Body of pancreas (tissue), 4 donors: Measurements from ENCODE around the gene SH3GL3. TPM values are rescaled to one million over a fixed set of nuclear protein-coding genes. Genes with fewer than 3 reads are reported as not detected.

Experiments
- ATAC-seq: fragments of 150-250 bp; one replicate; pipeline ENCODE4 v1.9.1; 2016
- DNase-seq, 4 donors: peaks; one replicate each; pipeline ENCODE4 v3.0.0-alpha.2; 2019
- H3K27ac ChIP-seq, 4 donors: fragments of 200-600 bp; sonication (generic); 1 replicate in 3 of 4; 2 replicates in 1 of 4; pipeline versions ENCODE4 v1.5.1 to v1.6.1; 2016 to 2019; ENCODE audit warnings: mild to moderate bottlenecking in 1 of 4, mixed read lengths in 1 of 4, moderate library complexity in 1 of 4
- H3K27me3 ChIP-seq, 2 donors: fragments of 200-600 bp; sonication (generic); one replicate each; pipeline ENCODE4 v1.6.0; 2016; ENCODE audit warnings: mild to moderate bottlenecking in 1 of 2
- H3K36me3 ChIP-seq, 2 donors: fragments of 200-600 bp; sonication (generic); replicated peaks in 1 of 2; 2 replicates each; pipeline ENCODE4 v1.5.1; 2016; ENCODE audit warnings: low read depth in 2 of 2; ENCODE audit not compliant: insufficient read depth in 1 of 2
- H3K4me1 ChIP-seq: fragments of 200-600 bp; sonication (generic); one replicate; pipeline ENCODE4 v1.6.0; 2016
- H3K4me3 ChIP-seq, 2 donors: fragments of 200-600 bp; sonication (generic); 1 replicate in 1 of 2; 2 replicates in 1 of 2; pipeline ENCODE4 v1.5.1; 2016 to 2019
- H3K9me3 ChIP-seq, 3 donors: fragments of 200-600 bp; sonication (generic); 1 replicate in 2 of 3; 2 replicates in 1 of 3; pipeline ENCODE4 v1.5.1; 2016
- CTCF ChIP-seq, 7 experiments: fragments of 450-650 bp in 4 of 7; fragments of 200-600 bp in 3 of 7; sonication (generic) in 3 of 7; IDR thresholded peaks; one replicate each; pipeline ENCODE4 v1.5.1; 2016 to 2019; ENCODE audit warnings: antibody characterized with exemption in 7 of 7
- POLR2A ChIP-seq, 3 donors: fragments of 450-650 bp; IDR thresholded peaks; one replicate each; pipeline ENCODE4 v1.6.1; 2016; ENCODE audit warnings: antibody characterized with exemption in 3 of 3, mild to moderate bottlenecking in 2 of 3
- WGBS, 2 donors: methylation state at CpG; one replicate each; pipeline ENCODE4 v1.1.5; 2017; 5-methylcytosine and 5-hydroxymethylcytosine counted together
- intact Hi-C: fragments of 100-400 bp; cut with DNase I; formaldehyde crosslinking; loops from one replicate; pipeline ENCODE4 v1.15.1; 2023
- total RNA-seq, 2 donors: library from RNA; depleted of rRNA; stranded (reverse); fragments of >200 nt; gene quantifications; one replicate each; pipeline ENCODE4 v1.1.0, GENCODE V29; 2016

Gene SH3GL3
- total RNA-seq, 2 donors from 2014 or later: 2.3 TPM; not detected in 1

GRCh38 chr15:83595191-83595590 lies 148.1 kb downstream of the SH3GL3 start:
- no peak overlapping the region for H3K4me3 ChIP-seq
- ATAC-seq: no peak
- intact Hi-C loops: no loop called here
- H3K27ac ChIP-seq: no peak overlapping the region
- WGBS, 2 donors: 53 to 55% methylated on average over 1 of the region's 1 CpG
- no peak for DNase-seq
- no peaks in the 10 kb centered on the region for H3K36me3 ChIP-seq
- H3K27me3 ChIP-seq: no peaks in the 10 kb centered on the region
- H3K9me3 ChIP-seq: no peaks in the 10 kb centered on the region
- no peaks in the 10 kb centered on the region for H3K4me1 ChIP-seq
- no peak for TF ChIP-seq CTCF (IDR thresholded peaks at IDR 0.05)

GRCh38 chr15:83598031-83598430 lies 150.9 kb downstream of the SH3GL3 start:
- no peaks in the 10 kb centered on the region for H3K27me3 ChIP-seq
- H3K4me1 ChIP-seq: no peaks in the 10 kb centered on the region
- TF ChIP-seq CTCF (IDR thresholded peaks at IDR 0.05) (no peak), POLR2A (IDR thresholded peaks at IDR 0.05) (no peak)
- intact Hi-C loops: no loop called here
- H3K9me3 ChIP-seq: no peaks in the 10 kb centered on the region
- no peak overlapping the region for H3K27ac ChIP-seq
- no peaks in the 10 kb centered on the region for H3K36me3 ChIP-seq
- no peak for ATAC-seq
- 59 to 85% methylated on average over 2 of the region's 2 CpGs for WGBS, 2 donors
- DNase-seq: no peak
- H3K4me3 ChIP-seq: no peak overlapping the region

- Histone ChIP-seq H3K36me3 (no peaks in the 10 kb centered on the region), H3K27ac (no peak overlapping the region), H3K4me1 (no peaks in the 10 kb centered on the region), H3K27me3 (no peaks in the 10 kb centered on the region), H3K9me3 (no peaks in the 10 kb centered on the region), H3K4me3 (no peak overlapping the region)
- ATAC-seq (no peak), DNase-seq (no peak)
- TF ChIP-seq CTCF (IDR thresholded peaks at IDR 0.05): no peak
- TF ChIP-seq POLR2A (IDR thresholded peaks at IDR 0.05): no peak
- 84 to 100% methylated on average over 1 to 2 of the region's 2 CpGs for WGBS, 2 donors
- intact Hi-C loops: no loop called here
Measured at GRCh38 chr15:83602021-83602420, 154.9 kb downstream of the SH3GL3 start.

- ATAC-seq: no peak
- 90 to 95% methylated on average over 1 of the region's 1 CpG for WGBS, 2 donors
- Histone ChIP-seq H3K27ac (no peak overlapping the region), H3K36me3 (no peaks in the 10 kb centered on the region), H3K4me1 (no peaks in the 10 kb centered on the region), H3K9me3 (no peaks in the 10 kb centered on the region), H3K4me3 (no peak overlapping the region), H3K27me3 (no peaks in the 10 kb centered on the region)
- no peak for TF ChIP-seq POLR2A (IDR thresholded peaks at IDR 0.05)
- TF ChIP-seq CTCF (IDR thresholded peaks at IDR 0.05): no peak
- no peak for DNase-seq
- intact Hi-C loops: no loop called here
Measured at GRCh38 chr15:83604549-83604948, 157.4 kb downstream of the SH3GL3 start.

GRCh38 chr15:83605111-83605945 lies 158.2 kb downstream of the SH3GL3 start:
- WGBS, 2 donors: 61 to 66% methylated on average over 7 of the region's 7 CpGs
- intact Hi-C loops: no loop called here
- no peaks in the 10 kb centered on the region for H3K4me1 ChIP-seq
- no peaks in the 10 kb centered on the region for H3K36me3 ChIP-seq
- H3K27ac ChIP-seq: no peak overlapping the region
- TF ChIP-seq POLR2A (IDR thresholded peaks at IDR 0.05): no peak
- DNase-seq (peak in 2 of 4 donors; percentile 13 to 25), ATAC-seq (no peak)
- no peak overlapping the region for H3K4me3 ChIP-seq
- no peaks in the 10 kb centered on the region for H3K27me3 ChIP-seq
- H3K9me3 ChIP-seq: no peaks in the 10 kb centered on the region
